NCI-H1048 (cell line): ENCODE measurements around the gene PPP4R3A.
"Not testable (repeated sequence)": the region's sequence is repeated elsewhere in the genome, so short reads cannot be mapped to it uniquely, and the experiment has no call there.

Source experiments
- DNase-seq: peaks from one replicate; lab custom pipeline; 2025; lab: John Stamatoyannopoulos, UW

PPP4R3A gene

DNA sequence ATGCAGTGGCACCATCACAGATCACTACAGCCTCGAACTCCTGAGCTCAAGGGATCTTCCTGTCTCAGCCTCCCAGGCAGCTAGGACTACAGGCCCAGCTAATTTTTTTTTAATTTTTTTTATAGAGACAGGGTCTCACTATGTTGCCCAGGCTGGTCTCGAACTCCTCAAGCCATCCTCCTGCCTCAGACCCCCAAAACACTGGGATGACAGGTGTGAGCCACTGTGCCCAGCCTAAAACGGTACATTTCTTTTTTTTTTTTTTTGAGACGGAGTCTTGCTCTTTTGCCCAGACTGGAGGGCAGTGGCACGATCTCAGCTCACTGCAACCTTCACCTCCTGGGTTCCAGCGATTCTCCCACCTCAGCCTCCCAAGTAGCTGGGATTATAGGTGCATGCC, 100.9 kb downstream of the PPP4R3A start:
- DNase-seq, result not testable (repeated sequence)
